GM19240 (cell line): ENCODE measurements around the gene GLB1L.

ENCODE experiments used
- DNase-seq: peaks from one replicate; pipeline ENCODE4 v3.0.0; 2011; ENCODE audit warnings: low spot score; ENCODE audit not compliant: insufficient read length

The GLB1L gene

DNA sequence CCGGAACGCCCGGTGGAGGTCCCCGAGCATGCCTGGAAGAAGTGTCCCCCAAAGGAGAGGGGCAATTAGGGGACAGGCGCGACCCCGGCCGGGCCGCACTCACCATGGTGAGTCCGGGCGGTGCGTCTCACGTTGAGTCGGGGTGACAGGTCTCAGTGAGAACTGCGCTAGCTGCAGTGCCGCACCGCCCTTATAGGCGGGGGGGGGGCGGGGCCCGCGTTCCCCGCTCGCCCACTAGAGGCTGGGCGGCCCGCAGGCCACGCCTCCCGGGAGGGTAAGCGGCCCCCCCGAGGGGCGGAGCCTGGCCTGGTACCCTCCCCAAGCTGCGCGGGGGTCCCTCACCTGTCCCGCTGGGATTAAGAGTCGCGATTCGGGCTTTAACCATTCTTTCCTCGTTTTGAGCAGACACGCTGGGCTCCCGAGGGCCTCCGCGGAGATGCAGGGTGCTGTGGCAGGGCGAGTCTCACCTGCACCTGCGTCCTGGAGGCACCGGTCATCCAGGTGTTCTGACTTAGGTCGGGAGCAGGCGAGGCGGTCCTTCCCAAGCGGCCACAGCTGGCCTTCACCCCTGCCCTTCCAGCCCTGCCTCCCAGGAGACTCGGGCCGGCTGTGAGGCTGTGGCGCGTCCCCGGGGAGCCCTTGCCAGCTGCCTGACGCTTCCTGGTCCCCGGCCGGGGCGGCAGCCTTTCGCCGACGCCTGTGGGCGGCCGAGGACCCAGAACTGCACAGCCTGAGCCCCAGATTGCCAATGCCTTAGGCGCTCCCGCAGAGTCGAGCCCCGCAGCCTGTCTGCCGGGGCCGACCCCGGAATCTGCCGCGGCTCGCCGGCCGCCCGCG lies 8.7 kb upstream of the GLB1L start, which contains the start of gene TUBA4A:
Gene TUBA4A, minus strand, starts transcription at position 166 of the 837 bp plus-strand sequence. Its CDS starts 60 bp downstream, at position 106.
- peak; percentile 80 for DNase-seq

DNA sequence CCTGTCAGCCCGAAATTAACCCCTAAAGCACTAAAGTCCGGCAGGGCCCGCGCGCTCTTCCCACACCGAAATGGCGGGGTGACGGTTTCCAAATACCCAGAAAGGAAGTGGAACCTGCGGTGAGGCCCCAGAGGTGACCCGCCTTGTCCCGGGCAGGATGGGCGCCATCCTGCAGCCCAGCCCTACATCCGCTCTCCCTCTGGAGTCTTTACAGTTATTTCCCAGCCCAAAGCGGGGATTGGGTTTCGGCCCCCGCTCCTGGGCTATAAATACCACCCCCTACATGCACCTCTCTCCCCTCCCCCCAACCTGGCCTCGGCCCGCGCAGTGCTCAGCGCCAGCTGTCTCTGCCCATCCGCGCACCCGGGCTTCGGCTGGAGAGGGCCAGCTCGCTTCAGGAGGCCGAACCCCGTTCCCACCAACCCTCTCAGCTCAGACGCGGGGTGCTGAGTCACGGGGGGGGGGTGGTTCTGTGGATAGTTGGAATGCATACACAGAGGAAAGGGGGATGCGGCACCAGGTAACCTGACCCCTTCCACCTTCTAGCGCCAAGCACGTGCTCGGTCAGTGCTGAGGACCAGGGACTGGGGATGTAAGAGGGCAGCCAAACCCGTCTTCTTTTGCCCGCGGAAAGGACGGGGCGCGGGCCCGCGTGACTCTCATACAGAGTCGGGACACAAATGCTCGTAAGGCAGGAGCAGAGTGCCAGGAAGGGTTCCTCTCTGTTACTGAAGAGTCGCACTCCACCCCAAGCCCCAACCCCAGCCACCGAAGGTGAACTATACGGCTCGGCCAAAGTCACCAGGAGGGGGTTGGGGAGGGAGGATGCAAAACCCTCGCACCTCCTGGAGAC lies 7.9 kb upstream of the GLB1L start, which contains the start of gene TUBA4B:
Gene TUBA4B, plus strand, starts transcription at position 344 of the 853 bp plus-strand sequence. Its CDS starts 165 bp downstream, at position 509.
- no peak for DNase-seq

DNA sequence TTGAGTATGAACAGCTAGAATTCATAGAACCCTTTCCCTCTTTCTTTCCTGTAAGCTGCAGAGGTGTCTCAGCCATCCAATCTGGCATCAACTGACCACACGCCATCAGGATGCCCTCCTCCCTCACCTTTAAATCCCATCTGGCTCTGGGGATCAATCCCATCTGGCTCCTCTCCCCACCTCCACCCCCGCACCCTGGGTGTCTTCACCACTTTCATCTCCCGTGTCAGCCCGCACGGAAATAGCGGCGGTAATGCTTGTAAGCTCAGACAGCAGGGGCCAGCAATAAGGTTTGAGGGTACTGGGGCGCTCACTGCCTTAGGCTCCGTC lies 7.3 kb upstream of the GLB1L start:
- no peak for DNase-seq

DNA sequence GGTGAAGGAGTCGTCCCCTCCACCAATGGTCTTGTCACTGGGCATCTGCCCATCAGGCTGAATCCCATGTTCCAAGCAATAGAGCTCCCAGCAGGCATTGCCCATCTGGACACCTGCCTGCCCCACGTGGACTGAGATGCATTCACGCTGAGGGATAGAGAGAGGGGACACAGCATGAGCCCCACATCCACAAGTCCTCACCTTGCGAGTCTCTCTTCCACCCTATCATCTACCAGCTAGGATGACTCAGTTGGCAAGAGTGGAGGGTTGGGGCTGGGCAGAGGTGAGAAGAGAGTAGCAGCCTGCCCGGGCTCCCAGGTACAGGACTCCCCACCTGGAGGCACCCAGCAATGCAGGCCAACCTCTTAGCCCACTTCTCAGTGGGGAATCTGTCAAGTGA lies 6.8 kb upstream of the GLB1L start:
- DNase-seq = no peak

DNA sequence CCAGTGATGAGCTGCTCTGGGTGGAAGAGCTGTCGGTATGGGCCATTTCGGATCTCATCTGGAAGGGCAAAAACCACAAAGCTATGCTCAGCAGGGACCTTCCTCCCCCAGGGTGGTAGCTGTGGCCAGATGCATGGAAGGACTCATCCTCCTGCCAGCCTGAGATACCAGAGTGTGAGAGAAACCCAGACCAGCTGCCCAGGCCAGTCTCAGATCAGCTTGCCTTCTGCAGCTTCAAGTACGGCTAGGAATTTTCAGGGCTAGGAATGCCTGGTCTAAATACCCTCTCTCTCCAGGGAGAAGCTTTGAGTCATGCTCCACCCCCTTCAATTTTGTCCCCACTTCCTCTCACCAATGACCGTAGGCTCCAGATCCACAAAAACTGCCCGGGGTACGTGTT lies 6.4 kb upstream of the GLB1L start:
- no peak for DNase-seq

DNA sequence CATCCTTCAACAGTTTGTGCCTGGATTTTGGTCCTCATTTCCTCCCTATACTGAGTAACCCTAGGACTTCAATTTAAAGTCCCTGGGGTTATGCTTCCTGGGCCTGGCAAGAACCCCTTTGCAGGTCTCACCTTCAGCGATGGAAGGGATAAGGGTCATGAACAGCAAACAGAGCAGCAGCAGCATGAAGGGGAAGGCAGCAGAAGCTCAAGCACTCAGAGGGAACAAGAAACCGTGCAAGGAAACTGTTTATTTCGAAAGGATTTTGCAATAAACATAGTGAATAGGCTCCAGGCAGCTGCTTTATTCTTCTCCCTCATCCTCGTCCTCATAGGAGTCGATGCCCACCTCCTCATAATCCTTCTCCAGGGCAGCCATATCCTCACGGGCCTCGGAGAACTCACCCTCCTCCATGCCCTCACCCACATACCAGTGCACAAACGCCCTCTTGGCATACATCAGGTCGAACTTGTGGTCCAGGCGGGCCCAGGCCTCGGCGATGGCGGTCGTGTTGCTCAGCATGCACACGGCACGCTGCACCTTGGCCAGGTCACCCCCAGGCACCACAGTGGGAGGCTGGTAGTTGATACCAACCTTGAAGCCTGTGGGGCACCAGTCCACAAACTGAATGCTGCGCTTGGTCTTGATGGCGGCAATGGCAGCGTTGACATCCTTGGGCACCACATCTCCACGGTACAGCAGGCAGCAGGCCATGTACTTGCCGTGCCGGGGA lies 5.0 kb upstream of the GLB1L start:
- no peak for DNase-seq

DNA sequence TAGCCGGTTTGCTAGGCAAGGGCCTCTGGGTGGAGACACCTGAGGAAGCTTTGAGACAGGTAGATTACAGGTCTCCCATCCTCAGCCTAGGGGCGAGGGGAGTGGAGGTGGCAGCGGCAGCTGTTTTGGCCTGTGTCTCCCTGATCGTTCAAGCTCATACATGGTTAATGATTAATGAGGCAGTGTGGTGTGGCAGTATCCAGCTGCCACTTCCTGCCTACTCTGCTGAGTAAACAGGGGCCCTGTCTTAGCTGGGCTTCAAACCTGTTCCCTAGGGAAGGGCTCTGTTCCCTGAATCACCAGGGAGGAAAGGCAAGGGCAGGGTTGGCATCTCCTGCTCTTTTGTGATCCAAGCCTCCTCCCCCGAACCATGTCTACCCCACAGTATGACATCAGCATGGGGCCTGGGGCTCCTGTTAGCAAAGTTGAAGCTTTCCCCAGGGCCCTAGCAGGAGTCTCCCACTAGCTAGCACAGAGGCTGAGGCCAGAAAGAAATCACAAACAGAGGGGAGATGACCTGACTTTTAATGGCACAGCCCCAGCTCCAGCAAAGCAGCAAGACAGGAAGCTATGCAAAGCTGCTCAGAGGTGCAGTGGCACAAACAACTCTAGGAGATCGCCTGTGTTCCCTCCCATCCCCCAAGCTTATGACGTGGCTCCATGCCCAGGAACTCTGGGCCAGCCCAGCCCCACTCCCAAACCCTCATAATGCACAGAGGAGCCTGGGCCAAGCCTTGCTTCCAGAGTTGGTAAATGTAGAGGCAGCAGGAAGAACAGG lies 4.1 kb upstream of the GLB1L start:
- no peak for DNase-seq

DNA sequence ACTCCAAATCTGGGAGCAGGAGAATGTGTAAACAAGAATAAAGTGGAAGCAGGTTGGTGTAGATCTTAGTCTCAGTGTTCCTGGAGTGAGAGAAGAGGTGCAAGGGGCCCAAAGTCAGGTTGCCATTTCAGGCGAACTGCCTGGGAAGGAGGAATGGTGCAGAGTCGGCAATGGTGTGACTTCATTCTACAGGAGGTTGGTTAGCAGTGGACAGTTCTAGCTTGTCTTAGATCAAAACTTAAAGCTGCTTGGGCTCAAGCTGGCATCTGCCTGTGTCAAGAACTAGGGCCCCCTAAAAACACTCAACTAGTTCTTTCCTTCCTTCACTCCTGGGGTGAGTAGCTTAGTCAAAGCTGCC lies 3.6 kb upstream of the GLB1L start:
- no peak for DNase-seq

DNA sequence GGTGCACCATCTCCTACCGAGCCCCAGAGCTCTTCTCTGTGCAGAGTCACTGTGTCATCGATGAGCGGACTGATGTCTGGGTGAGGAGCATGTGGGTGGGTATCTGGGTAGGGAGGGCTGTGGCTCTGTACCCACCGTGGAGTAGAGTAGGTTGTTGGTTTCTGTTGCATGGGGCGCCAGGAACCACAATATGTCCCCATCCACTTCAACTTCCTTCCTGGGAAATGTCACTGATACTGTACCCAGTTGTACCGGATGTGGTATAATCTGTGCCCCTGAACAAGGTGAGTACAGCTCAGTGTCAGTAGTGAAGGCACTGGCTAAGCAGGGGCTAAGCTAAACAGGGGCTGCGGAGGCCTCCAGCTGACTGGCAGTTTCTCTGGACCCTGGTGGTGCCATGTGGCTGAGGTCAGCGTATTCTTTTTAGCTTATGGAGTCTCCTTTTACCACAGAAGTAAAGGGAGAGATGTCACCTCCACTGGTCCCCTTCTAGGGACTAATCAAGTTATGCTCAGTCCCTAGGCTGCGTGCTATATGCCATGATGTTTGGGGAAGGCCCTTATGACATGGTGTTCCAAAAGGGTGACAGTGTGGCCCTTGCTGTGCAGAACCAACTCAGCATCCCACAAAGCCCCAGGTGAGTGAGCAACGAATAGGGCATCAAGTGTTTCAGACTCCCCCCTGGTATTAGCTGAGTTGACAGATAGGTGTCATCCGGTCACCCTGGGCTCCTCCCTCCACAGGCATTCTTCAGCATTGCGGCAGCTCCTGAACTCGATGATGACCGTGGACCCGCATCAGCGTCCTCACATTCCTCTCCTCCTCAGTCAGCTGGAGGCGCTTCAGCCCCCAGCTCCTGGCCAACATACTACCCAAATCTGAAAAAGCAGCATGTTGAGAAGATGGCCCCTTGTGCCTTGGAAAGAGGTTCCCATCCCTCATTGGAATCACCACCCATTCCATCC lies 2.7 kb upstream of the GLB1L start:
- DNase-seq = no peak

DNA sequence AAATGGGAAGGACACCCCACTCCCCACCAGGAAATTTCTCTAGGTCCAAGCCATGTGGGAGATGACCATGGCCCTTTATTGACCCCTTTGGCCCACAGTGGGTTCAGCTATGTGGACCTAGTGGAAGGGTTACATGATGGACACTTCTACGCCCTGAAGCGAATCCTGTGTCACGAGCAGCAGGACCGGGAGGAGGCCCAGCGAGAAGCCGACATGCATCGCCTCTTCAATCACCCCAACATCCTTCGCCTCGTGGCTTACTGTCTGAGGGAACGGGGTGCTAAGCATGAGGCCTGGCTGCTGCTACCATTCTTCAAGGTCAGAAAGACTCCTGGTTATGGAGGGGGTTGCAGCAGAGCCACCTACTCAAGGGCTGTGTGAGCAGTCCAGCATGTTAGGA lies 1.3 kb upstream of the GLB1L start:
- DNase-seq = no peak

DNA sequence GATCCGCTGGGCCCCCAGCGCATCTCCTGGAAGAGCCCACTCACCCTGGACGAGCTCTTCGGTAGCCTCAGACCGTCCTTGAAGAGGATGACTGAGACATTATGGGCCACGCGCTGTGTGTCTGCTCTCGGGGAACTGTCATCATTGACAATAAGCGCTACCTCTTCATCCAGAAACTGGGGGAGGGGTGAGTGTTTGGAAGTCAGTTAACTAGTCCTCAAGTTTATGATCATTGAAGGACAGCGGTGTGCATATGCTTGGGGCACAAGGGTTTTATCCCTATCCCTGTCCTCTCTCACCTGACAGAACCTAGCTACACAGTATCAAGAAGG lies 621 bp upstream of the GLB1L start:
- no peak for DNase-seq

DNA sequence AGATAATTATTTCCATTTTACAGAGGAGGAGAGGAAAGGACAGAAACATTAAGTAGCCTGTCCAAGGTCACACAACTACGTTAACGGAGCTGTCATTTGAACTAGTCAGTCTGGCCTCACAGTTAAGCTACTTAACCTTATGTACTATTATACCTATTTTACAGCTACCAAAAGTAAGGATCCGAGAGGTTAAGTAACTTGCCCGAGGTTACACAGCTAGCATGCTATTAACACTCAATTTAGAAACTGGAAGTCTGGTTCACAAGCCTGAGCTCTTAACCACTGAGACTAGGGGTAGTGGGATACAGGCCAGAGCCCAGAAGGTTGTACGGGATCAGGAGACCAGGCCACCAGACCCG lies 476 bp downstream of the GLB1L start:
- no peak for DNase-seq

DNA sequence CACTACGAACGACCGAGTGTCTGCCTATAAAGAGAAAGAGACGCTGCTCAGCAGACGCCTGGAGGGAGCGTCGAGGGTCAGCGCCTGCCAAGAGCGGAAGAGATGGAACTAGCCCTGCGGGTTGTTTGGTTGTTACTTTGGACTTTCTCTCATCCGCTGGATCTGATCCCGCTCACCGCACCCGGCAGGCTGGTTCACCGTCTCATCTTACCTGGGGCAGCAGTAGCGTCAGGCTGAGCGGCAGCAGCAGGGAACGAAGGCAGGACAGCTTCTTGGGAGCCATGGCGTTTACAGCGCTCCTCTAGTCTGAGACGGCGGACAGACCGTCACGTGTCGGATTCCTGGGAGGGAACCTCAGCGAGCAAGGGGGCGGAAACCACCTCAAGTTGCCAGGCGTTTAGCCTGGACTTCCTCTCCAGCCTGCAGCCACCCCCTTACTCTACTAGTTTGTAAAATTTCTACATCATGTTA lies 1.9 kb downstream of the GLB1L start:
- DNase-seq = no peak

DNA sequence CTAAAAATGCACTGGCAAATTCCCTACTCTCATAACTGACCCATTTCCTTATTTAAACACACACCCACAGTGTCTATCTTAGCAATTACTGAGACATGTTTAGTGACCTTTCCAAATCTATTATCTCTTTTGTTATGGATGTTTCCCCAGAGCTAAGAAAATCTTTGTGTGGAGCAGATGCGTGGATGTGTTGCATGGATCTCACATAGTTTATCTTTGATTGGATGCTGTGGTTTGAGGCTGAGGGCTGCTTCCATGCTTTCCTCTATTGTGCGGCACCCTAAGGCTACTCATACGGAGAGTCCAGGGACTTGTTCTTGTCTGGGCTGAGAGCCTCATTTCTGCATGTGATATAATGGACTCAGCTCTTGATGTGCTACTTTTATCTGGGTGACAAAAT lies 10.9 kb downstream of the GLB1L start:
- DNase-seq = no peak

DNA sequence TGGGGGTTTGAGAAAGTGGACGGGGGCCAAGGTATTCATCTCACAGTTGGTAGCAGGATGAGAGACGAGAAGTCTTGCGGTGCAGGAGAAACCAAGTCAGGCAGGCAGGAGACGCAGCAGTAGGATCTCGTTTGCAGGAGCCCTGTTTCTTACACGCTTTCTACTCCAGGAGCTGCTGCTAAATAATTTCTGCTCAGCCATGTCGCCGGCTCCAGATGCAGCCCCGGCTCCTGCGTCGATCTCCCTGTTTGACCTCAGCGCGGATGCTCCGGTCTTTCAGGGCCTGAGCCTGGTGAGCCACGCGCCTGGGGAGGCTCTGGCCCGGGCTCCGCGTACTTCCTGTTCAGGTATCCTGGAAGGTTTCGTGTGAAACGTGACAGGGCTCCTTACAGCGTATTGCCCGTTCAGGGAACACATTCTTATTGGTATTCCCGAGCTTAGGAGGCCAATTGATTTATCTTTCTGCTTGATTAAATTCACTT lies 15.1 kb downstream of the GLB1L start:
- DNase-seq = peak; percentile 55

DNA sequence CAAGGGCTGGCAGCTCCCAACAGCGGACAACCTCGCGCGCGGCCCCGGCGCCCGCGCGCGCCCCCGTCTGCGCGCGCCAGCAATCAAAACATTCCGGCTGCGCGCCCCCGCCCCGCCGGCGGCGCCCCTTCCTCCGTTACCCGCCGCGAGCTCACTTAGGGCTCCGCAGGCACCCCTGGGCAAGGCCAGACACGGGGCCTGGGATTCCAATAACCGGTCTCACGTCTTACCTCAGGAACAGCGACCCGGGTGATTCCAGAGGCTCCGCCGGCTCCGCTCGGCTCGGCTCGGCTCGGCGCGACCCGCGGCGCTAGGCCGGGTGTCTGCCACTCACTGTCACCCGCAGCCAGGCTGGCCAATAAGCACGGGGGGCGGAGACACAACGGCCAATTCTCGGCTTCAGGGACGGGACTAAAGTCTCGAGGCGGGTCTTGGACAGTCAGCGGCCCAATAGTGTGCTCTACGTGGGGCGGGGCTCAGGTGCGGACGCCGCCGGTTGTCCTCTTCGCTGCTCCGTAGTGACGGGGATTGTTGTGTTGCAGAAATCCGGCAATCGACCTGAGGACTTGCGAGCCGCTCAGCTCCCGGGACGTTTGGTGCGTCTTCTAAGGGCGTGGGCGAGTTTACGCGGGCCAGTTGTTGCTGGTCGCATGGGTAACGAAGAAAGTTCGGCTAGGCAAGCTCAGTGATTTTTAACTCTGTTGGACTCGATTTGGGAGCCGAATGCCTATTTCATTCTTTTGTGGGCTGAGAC lies 15.8 kb downstream of the GLB1L start, which contains the start of the genes ANKZF1 and ATG9A:
Gene ANKZF1, plus strand, starts transcription at position 502 of the 754 bp plus-strand sequence. CDS start 452 bp downstream, outside the sequence.
Gene ATG9A, minus strand, starts transcription at position 332 of the 754 bp plus-strand sequence. CDS start 1,612 bp downstream, outside the sequence.
- DNase-seq = peak; percentile 99

DNA sequence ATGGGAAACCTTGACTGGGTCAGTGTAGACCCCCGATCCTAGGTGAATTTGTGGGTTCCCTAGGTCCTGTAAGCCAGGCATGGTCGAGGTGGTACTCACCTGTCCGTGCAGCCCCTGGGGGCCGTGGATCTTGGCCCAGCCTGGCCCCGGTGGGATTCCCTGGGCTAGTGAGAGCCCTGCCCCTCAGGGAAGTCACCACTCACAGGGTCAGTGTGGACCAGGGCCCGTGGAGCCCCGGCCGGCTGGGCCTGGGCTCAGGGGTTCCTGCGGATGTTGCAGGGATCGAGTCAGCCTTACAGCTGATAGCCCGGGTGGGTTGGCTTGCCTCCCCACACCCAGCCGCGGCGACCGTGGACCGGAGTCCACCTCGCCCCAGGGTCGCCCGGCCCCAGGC lies 16.3 kb downstream of the GLB1L start:
- no peak for DNase-seq

DNA sequence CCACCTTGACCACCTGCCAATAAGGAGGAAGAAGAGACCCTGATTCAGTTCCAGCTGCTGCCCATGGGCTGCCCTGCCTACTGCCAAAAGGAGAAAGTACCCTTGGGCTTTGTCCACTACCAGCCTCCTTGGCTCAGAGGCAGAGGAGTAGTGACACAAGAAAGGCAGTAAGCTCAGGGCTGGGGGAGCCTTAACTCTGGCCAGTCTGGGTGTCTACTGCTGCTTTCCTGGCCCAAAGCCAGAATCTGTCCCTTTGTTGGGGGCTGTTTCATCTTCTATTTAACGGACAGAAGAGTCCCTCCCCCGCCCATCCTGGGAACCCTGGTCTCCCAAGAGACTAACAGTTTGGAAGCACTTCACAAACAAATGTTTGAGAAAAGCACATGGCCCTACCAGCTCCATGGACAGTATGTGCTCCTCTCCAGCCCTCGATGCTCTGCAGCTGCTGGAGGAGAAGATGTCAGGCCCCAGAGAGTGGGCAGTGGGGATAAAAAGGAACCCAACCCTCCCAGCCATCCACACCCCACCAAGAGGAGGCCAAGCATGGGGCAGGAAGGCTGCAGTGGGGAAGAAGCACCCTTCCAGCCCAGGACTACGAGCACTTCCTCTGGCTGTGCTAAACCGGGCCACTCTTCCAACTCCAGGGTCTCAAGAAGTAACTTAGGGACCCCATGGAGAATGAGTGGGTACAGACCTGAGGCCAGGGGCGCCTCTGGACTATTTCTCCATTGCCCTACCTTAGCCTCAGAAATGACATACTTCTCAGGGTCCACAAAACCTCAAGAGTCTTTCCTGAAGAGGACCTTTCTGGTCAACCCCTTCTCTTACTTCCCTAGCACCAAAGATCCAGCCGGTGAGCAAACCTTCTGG lies 17.0 kb downstream of the GLB1L start:
- no peak for DNase-seq
